Spleen (tissue), 7 donors: ENCODE data around the gene PVALEF.

Experiments used
- POLR2A ChIP-seq, 3 donors: fragments of 450-650 bp; IDR thresholded peaks; one replicate each; pipeline ENCODE4 v1.5.1; 2017; ENCODE audit warnings: antibody characterized with exemption in 3 of 3, mild to moderate bottlenecking in 1 of 3
- POLR2AphosphoS5 ChIP-seq, 3 donors: sonication (generic); formaldehyde crosslinking; IDR thresholded peaks; one replicate each; pipeline ENCODE4 v1.5.1; 2017; ENCODE audit warnings: antibody characterized with exemption in 3 of 3
- TF ChIP-seq, protein P1 (sequence below), 11 experiments: fragments of 200-600 bp in 7 of 11; fragments of 450-650 bp in 4 of 11; sonication (generic) in 4 of 11; IDR thresholded peaks in 8 of 11; conservative IDR thresholded peaks in 3 of 11; 1 replicate in 7 of 11; 2 replicates in 4 of 11; pipeline versions ENCODE4 v1.4.0 to v1.8.0; 2016 to 2021; ENCODE audit warnings: antibody characterized with exemption in 11 of 11, inconsistent platforms in 4 of 11, mild to moderate bottlenecking in 1 of 11
- donor health status: DM: no; HTN: no; CAD: no; lungs with moderate emphysema.
- donor health status: DM: no; HTN: no; CAD: no.
- donor health status: DM: no; HTN: no; CAD: no.

DNA sequence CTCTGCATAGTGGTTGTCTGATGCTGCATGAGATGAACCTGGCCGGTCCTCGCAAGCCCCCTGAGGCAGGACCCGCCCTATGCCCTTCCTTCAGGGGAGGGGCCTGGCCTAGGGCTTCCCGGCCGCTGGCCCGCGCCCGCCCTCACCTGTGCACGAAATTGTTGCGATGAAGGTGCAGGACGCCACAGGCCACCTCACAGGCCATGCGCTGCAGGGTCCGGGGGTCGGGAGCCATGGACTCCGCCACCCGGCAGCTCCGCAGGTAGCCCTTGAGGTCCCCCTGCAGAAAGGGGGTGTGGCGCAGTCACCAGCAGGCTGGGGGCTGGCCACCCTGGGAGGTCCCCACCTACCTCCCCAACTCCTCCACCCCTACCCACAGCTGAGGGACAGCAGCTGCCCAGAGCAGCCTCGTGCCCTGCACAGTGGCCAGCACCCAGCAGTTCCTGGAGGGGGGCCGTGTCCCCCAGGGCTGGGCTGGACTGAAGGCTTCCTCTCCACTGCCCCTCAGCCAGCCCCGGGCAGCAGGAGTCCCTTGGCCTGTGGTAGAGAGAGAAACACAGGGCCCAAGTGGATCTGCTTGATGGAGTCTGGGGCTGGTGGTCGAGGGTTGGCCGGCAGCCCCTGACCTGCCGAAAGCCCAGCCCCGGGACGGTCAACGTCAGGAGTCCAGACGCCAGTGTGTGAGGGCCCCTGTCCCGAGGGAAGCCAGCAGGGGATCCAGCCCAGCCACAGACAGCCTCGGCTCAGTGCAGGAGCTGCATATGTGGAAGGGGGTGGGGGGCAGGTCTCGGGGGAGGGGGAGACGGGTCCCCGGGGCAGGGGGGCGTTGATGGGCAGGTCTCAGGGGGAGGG, 38.8 kb upstream of the PVALEF start:
- TF ChIP-seq, protein P1, sequence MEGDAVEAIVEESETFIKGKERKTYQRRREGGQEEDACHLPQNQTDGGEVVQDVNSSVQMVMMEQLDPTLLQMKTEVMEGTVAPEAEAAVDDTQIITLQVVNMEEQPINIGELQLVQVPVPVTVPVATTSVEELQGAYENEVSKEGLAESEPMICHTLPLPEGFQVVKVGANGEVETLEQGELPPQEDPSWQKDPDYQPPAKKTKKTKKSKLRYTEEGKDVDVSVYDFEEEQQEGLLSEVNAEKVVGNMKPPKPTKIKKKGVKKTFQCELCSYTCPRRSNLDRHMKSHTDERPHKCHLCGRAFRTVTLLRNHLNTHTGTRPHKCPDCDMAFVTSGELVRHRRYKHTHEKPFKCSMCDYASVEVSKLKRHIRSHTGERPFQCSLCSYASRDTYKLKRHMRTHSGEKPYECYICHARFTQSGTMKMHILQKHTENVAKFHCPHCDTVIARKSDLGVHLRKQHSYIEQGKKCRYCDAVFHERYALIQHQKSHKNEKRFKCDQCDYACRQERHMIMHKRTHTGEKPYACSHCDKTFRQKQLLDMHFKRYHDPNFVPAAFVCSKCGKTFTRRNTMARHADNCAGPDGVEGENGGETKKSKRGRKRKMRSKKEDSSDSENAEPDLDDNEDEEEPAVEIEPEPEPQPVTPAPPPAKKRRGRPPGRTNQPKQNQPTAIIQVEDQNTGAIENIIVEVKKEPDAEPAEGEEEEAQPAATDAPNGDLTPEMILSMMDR (IDR thresholded peaks at IDR 0.05 in 8 of 11, conservative IDR thresholded peaks at IDR 0.05 in 3 of 11) = no peak
- TF ChIP-seq POLR2AphosphoS5 (IDR thresholded peaks at IDR 0.05) = no peak
- no peak for TF ChIP-seq POLR2A (IDR thresholded peaks at IDR 0.05)
